RPMI7951 (cell line): ENCODE results near the gene CARMIL1. TPM values are rescaled to one million over a fixed set of nuclear protein-coding genes. Genes with fewer than 3 reads are reported as not detected.

Experiments
- DNase-seq: peaks from one replicate; pipeline ENCODE4 v3.0.0-alpha.2; 2012; ENCODE audit warnings: low read depth
- total RNA-seq: library from RNA; depleted of rRNA; stranded (reverse); fragments of >200 nt; shearing (Covaris generic); gene quantifications from 2 replicates; pipeline ENCODE4 v1.2.3, GENCODE V29; 2014

The CARMIL1 gene
- total RNA-seq, 1 experiment from 2014 or later: 9.5 TPM

DNA sequence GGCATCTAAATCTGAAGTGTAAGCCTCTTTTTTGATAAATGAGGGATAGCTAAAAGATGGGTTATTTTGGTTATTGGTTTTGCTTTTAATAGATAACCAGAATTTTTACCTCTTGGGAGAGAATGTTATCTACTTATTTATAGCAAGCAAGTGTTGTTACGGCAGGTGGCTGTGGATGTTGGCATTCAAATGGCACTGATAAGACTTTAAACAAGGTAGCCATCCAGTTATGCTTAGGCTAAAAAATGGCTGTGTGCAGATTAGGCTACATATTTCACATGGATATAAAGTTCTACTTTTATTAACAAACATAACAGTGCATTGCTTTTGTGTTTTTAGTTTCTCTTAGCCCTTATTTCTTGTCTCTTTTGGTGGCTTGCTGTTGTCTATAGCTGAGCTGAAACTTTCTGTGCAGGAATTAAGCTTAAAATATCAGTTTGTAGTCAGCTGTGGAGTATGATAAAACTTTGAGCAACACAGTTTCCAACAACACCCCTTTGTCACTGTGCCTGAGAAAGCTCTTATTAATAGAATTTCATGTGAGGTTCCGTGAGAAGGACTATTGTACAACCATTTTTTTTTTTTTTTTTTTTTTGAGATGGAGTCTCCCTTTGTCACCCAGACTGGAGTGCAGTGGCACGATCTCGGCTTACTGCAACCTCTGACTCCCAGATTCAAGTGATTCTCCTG lies 28.8 kb downstream of the CARMIL1 start:
- no peak for DNase-seq

DNA sequence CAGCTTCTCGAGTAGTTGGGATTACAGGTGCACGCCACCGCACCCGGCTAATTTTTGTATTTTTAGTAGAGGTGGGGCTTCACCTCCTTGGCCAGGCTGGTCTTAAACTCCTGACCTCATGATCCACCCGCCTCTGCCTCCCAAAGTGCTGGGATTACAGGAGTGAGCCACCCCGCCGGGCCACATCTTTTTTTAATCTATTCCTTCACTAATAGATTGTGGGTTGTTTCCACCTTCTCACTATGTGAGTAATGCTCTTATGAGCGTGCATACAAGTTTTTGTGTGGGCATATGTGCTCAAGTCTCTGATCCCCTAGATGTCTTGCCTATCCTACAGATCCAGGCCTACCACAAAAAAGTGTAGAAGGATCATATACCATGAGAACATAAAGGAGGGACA lies 30.7 kb downstream of the CARMIL1 start:
- no peak for DNase-seq

DNA sequence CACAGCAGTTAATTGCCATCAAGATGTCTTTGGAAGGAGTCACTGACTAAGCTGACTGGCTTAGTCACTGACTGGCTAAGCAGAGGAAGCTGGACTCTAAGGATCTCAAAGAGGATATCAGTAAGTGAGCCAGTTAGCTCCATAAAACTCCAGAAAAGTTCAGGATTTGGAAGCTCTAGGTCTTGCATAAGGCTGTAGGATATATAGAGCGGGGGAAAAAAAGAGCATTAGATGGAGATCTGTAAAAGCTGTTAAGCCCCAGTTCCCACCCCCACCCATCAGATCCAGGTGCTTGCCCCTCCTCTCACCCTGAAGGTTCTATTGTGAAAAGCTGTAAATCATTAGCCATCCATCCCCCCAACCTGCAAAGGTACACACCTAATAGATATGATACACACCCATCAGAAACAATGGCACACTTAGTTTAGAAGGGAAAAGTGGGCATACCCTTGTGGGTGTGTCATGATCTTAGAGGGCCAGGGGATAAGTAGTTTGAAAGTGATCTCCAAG lies 32.2 kb downstream of the CARMIL1 start:
- peak; percentile 63 for DNase-seq

- peak; percentile 66 for DNase-seq
Observed at GRCh38 chr6:25312034-25312620, 33.0 kb downstream of the CARMIL1 start.

GRCh38 chr6:25312703-25313102 lies 33.5 kb downstream of the CARMIL1 start:
- peak; percentile 81 for DNase-seq

DNA sequence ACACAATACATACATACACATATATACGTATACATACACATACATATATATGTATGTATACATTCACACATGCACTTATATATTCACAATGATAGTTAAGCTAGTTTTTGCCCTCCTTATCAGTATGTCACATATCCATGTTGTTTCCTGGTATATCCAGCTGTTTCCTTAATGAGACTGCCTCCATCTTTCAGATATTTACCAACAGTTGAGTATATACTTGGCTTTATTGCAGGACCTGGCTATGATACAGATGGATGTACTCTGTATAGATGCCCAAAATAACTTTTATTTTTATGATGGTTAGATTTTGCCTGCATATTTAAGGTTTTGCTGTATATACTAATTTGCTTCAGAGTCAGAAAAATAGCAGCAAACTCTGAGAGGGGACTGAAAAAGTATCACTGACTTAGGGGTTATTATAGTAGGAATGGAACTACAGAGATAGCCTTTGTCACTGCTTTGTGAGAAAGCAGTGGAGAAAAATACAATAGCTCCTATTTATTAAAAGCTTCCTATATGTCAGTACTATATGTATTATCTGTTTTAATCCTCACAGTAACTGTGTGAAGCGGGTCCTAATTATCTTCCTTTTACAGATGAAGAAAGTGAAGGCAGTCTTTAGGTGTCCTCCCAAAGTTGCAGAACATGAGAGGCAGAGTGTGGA lies 35.5 kb downstream of the CARMIL1 start:
- DNase-seq: no peak

- no peak for DNase-seq
Observed at GRCh38 chr6:25315194-25316177, 36.3 kb downstream of the CARMIL1 start.

DNA sequence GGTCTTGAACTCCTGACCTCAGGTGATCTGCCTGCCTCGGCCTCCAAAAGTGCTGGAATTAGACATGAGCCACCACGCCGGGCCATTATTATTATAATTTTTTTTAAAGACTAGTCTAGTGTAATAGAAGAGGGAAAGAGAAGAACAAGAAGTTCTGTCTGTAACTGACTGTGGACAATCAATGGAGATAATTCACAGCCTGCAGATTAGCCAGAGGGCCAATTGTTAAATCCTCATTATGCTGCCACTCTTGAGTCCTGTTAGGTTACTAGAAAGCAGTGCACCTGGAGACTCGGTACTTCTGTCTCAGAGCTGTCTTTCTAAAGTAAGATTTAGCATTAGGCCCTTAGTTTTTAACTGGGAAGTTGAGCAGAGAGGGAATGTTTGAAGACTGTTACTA lies 37.5 kb downstream of the CARMIL1 start:
- DNase-seq: no peak

DNA sequence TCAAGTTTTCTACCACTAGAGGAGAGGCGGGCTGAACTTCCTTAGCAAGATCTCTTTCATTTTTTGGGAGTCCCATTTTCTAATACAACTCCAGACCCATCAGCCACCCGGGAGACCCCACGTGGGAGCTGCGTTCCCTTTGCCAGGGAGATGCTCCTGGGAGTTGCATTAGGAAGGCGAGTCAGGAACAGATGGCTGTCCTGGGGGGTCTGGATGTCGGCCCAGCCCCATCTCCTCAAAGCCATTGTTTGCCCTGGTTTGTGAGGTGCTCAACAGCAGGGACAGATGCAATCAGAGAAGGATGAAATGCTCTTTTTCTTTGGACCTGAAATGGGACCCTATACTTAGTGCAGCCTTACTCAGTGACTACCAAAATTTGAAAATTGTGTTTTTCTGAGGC lies 39.4 kb downstream of the CARMIL1 start:
- no peak for DNase-seq

DNA sequence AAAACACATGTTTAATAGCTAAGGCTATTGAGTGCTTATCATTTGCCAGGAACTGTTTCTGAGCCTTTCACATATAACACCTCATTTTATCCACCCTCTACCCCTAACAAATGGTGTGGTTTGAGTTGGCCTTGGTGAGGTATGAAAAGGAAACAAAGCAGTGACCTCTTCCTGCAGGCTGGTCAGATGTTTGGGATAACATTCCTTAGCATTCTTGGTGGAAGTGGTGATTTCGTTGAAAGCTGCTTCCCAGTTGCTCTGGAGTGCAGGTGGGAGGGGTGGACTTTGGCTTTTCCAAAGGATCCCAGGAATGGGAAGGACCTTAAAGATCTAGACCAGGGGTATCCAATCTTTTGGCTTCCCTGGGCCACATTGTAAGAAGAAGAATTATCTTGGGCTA lies 41.3 kb downstream of the CARMIL1 start:
- no peak for DNase-seq

DNA sequence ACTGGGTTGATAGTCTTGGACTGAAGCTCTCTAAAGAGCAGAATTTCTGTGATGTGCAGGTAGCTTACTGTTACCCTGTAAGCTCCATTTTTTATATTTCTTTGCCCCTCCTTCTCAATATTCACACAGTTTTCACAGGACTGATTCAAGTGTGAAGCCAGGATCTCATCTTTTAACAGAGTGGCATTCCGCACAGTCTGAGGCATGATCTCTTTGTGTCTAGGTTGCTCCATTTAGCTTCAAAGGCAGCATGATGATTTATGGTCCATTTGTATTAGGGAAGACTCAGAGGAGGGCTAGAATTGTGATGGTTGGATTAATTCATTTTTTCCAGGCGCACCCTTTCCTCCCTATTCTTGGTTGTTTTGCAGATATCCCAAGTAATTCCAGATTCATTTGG lies 43.5 kb downstream of the CARMIL1 start:
- DNase-seq: no peak

GRCh38 chr6:25324066-25324762 lies 45.0 kb downstream of the CARMIL1 start:
- DNase-seq: no peak

DNA sequence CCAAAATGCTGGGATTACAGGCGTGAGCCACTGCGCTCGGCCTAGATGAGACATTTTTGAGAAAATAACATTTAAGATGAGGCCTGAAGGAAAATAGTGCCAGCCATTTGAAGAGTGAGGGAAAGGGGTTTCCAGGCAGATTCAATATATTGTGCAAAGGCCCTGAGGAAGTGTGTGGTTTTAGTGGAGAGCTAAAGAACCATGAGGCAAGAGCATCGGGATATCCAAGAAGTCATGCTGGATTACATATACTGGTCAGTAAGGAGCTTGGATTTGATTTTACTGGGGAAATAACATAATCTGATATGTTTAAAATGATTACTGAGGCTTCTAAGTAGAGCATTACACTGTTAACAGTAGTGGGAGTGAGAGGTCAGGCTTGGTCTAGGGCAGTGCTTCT lies 47.0 kb downstream of the CARMIL1 start:
- DNase-seq: no peak

GRCh38 chr6:25326960-25327359 lies 47.8 kb downstream of the CARMIL1 start:
- DNase-seq: no peak

DNA sequence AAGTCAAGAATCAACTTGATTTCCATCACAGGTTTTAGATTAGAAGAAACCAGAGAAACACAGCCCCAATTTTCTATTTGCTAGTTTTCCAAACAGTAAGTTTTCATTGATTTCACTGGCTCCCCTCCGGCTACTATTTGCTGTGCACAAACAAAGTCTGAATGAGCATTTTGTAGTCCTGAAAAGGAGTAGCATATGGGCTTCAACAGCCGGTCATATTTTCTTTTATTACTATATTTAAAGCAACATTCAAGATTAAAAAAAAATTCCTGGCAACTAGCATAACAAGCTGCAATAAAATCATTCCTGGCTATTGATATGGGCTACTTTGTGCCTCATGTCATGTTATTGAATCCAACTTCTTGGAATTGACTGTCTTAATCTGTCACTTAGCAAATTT lies 48.3 kb downstream of the CARMIL1 start:
- no peak for DNase-seq

GRCh38 chr6:25329161-25329817 lies 50.1 kb downstream of the CARMIL1 start:
- DNase-seq: no peak

DNA sequence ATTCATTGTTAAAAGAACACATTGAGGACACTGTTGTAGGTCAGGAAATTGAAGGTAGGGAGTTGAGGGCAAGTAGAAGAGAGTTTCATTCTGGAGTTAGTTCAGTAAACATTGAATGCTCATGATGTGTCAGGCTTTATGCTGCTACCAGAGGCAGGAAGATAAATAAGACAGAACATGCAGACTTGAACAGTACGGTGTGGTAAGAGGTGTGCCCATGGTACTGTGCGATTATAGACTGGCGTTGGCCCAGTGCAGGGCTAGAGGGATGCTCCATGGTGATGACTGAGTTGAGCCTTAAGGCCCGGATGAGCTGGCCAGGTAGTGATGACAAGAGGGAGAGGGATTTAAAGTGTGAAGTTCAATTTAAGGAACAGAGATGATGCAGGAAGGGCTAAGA lies 50.8 kb downstream of the CARMIL1 start:
- DNase-seq: no peak

DNA sequence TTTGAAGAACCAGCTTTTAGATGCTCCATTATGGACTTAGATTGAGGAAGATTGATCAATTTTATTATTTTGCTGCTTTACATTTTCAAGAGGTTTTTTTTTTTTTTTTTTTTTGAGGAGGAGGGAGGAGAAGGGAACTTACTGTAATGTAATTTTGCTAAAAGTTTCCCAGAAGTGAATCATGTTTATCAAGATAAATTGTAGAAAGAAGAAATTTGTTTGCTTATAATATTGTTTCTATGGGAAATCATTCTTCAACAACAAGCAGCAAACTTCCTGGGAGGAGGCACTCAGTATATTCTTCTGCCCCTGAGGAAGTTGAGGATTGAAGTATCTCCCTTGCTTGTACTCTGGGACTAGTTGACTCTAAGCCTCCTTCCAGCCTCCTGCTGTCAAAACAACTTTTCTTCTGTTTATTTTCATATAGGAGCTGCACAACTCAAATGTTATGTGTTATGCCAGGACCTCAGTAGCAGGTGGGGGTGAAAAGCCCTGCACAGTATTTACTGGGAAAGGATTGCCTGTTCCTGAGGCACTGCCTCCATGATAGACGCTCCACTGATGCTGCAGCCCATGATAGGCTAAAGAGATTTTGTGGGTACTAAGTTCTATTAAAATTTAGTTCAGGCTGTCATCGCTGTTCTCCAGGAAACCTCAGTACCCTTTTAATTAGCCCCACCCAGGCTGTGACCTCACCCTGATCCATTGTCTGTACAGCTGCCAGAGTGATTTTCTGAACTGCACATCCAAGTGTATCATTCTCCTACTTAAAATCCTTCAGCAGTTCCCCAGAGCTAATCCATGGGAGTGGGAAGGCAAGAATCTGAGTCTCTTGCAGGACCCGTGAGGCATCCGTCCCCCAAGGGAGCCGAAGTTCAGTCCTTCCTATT lies 51.9 kb downstream of the CARMIL1 start:
- no peak for DNase-seq

- DNase-seq: no peak
Observed at GRCh38 chr6:25332165-25332564, 53.0 kb downstream of the CARMIL1 start.

DNA sequence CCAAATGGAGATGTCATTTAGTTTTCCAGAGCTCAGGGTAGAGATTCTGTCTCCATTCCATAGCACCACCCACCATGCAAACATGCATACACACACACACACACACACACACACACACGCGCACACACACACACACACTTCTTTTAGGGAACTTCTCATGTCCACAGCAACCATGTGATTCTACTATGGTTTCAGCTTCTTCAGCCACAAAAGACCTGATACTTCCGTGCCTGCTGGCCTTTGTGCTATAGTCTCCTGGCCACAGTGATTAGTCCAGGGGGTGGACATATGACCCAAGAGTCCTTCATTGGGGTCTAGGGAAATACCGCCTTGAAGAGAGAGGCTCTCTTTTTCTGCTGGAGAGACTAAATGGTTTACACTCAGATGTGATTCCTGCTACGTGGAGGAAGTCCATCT lies 53.5 kb downstream of the CARMIL1 start:
- no peak for DNase-seq
